Natural killer cell treated with Interleukin-12 subunit alpha and Interleukin-12 subunit beta and Interleukin-15 and Interleukin-18, amount 100 ng/mL, for 72 hours (primary cell): ENCODE measurements around the gene WSB2. TPM values are rescaled to one million over a fixed set of nuclear protein-coding genes. Genes with fewer than 3 reads are reported as not detected.
"Not testable (repeated sequence)": the region's sequence is repeated elsewhere in the genome, so short reads cannot be mapped to it uniquely, and the experiment has no call there.

Source experiments
- ATAC-seq, 2 donors: fragments of 150-1000 bp; cut with Tn5 transposase in 1 of 2; sonication (Bioruptor Pico), chemical (Tn5 transposase) in 1 of 2; 2 replicates each; pipeline ENCODE4 v1.10.0; 2021
- DNase-seq: peaks from one replicate; pipeline ENCODE4 v3.0.0; 2022; ENCODE audit warnings: low spot score
- H3K27ac Mint-ChIP-seq, 2 donors: 1 replicate in 1 of 2; 2 replicates in 1 of 2; pipeline ENCODE4 v1.8.0; 2022; ENCODE audit warnings: mixed read lengths in 2 of 2, mild to moderate bottlenecking in 1 of 2, moderate library complexity in 1 of 2
- H3K27me3 Mint-ChIP-seq, 2 donors: 1 replicate in 1 of 2; 2 replicates in 1 of 2; pipeline ENCODE4 v1.8.0; 2022; ENCODE audit warnings: mixed read lengths in 2 of 2
- H3K36me3 Mint-ChIP-seq: one replicate; pipeline ENCODE4 v1.8.0; 2022; ENCODE audit warnings: mixed read lengths
- H3K4me1 Mint-ChIP-seq, 2 donors: 1 replicate in 1 of 2; 2 replicates in 1 of 2; pipeline ENCODE4 v1.8.0; 2022; ENCODE audit warnings: low read depth in 2 of 2, mixed read lengths in 2 of 2, mild to moderate bottlenecking in 1 of 2
- H3K4me3 Mint-ChIP-seq: one replicate; pipeline ENCODE4 v1.8.0; 2022; ENCODE audit warnings: mixed read lengths
- H3K9me3 Mint-ChIP-seq: 2 replicates; pipeline ENCODE4 v1.8.0; 2022; ENCODE audit warnings: mixed read lengths
- total RNA-seq, 2 donors: library from RNA; stranded (reverse); gene quantifications; one replicate each; pipeline ENCODE4 v1.2.3, GENCODE V29; 2022

Gene WSB2
- total RNA-seq, 2 donors from 2014 or later = 52.3 to 62.0 TPM

DNA sequence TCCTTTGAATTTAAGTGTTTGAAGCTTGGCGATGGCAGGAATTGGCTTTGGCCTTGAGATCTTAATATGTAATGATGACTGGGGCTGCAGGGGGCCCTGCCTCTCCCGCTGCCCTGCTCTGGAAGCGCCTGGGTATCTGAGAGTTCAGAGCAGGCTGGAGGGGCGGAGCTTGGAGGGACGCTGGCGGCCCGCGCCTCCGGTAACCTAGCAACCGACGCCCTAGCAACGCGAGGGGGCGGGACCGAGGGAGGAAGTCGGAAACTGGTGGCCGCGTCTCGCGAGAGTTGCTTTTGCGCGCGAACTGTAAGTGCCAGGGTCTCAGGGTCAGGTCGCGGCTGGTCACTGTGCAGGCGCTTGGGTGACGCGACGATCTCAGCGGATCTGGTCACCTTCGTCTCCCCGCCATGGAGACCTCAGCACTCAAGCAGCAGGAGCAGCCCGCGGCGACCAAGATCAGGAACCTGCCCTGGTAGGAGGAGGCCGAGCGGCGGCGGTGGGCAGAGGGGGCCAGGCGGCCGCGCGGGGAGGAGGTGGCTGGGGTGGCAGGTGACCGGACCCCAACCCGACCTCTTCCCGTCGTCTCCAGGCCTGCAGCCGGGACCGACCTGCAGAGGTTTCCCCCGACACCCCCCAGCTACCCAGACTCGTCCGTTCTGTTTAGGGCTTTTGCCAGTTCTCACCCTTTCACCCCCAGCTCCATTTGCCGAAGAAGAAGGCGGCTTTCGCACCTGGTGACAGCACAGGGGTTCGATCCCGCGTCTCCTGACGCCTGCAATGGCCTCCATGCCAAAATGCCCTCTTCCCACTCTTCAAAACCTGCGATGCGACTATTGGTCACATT, 44.3 kb downstream of the WSB2 start, which contains the start of gene RFC5:
TSS of gene RFC5 (plus strand) at position 280 of the 841 bp plus-strand sequence. CDS start at position 405, 125 bp downstream.
- H3K27ac Mint-ChIP-seq = peak within 1 kb of the TSS; percentile 83 to 89
- H3K27me3 Mint-ChIP-seq = peaks cover 0 to 4% of the 10 kb centered on the region in 2 donors
- peaks cover 13% of the 10 kb centered on the region for H3K36me3 Mint-ChIP-seq
- DNase-seq = peak; percentile 98
- peaks cover 13 to 19% of the 10 kb centered on the region in 2 donors for H3K4me1 Mint-ChIP-seq
- peak within 1 kb of the TSS; percentile 97 for H3K4me3 Mint-ChIP-seq
- ATAC-seq = peak; percentile 98 to 99
- no peaks in the 10 kb centered on the region for H3K9me3 Mint-ChIP-seq

DNA sequence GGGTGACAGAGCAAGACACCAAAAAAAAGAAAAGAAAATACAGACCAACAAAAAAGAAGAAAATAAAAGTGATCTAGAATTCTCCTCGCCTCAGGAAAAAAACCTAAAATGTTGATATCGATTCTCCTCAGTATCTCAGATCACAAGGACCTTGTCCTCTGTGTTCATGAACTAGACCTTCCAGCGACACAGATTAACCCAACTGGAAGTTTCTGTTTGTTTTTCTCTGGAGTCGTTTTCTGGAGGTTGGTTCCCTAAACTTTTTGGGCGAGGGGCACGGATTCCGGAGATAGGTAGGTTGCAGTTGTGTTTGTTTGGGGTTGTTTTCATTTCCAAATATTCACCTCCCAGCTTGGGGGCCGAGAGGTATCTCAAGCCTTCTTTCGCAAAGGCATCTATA, 45.0 kb downstream of the WSB2 start:
- DNase-seq (no peak), ATAC-seq (no peak)
- Mint-ChIP-seq H3K4me1 (peaks cover 13 to 19% of the 10 kb centered on the region in 2 donors), H3K4me3 (peak overlapping the region; percentile 97), H3K27ac (peak overlapping the region; percentile 83 to 89), H3K27me3 (peaks cover 0 to 4% of the 10 kb centered on the region in 2 donors), H3K36me3 (peaks cover 13% of the 10 kb centered on the region), H3K9me3 (no peaks in the 10 kb centered on the region)

DNA sequence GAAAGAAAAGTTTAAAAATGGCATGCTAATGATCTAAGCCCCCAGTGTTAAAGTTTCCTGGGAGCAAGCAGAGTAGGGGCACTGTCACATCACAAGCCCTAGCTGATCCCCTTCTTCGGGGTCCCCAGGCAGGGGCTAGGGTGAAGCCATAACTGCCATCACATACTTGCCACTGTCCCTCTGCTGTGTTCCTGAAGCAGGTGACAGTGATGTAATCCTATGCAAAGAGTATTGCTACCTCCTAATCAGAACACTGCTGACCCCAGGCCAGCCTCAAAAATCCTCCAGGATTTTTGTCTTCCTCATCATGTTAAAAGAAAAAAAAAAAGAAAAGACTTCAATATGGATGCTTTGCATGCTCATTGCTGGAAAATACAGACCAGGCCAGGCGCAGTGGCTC, 45.7 kb downstream of the WSB2 start:
- H3K27ac Mint-ChIP-seq = no peak overlapping the region
- peaks cover 13 to 19% of the 10 kb centered on the region in 2 donors for H3K4me1 Mint-ChIP-seq
- no peak for DNase-seq
- no peaks in the 10 kb centered on the region for H3K9me3 Mint-ChIP-seq
- peaks cover 0 to 4% of the 10 kb centered on the region in 2 donors for H3K27me3 Mint-ChIP-seq
- ATAC-seq = no peak
- no peak overlapping the region for H3K4me3 Mint-ChIP-seq
- peaks cover 7% of the 10 kb centered on the region for H3K36me3 Mint-ChIP-seq

DNA sequence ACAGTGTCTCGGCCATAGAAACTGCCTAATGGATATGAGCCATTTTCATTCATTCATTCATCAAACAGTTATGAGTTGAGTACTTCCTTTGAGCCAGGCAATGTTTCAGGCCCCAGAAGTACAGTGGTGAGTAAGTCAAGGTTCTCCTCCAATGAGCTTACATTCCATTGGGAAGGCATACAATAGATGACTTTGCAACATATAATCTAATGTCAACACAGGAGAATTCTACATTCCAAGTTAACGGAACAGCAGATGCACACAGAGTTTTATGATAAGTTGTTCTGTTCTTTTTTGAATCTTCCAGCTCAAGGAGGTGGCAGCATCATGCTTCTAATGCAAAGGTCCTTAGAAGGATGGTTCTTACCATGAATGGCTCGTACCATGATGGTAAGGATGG, 47.7 kb downstream of the WSB2 start:
- no peak for DNase-seq
- no peak for ATAC-seq
- H3K27ac Mint-ChIP-seq = no peak overlapping the region
- peaks cover 0 to 9% of the 10 kb centered on the region in 2 donors for H3K27me3 Mint-ChIP-seq
- H3K36me3 Mint-ChIP-seq = peaks cover 5% of the 10 kb centered on the region
- H3K4me1 Mint-ChIP-seq = peaks cover 13 to 19% of the 10 kb centered on the region in 2 donors
- no peaks in the 10 kb centered on the region for H3K9me3 Mint-ChIP-seq
- no peak overlapping the region for H3K4me3 Mint-ChIP-seq

DNA sequence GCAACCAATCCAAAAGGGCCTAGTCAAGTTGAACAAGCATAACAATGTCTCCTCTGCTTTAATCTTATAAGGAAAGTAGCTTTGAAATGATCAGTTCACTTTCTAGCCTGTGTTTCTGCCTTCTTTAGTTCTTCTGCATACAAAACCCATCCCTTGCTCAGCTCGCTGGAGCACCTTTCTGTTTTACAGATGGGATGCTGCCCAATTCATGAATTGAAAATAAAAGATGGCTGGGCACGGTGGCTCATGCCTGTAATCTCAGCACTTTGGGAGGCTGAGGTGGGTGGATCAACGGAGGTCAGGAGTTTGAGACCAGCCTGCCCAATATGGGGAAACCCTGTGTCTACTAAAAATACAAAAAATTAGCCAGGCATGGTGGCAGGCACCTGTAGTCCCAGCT, 49.0 kb downstream of the WSB2 start:
- Mint-ChIP-seq H3K27ac (no peak overlapping the region), H3K27me3 (peaks cover 0 to 9% of the 10 kb centered on the region in 2 donors), H3K4me3 (no peak overlapping the region), H3K36me3 (no peaks in the 10 kb centered on the region), H3K4me1 (peaks cover 4 to 6% of the 10 kb centered on the region in 2 donors), H3K9me3 (no peaks in the 10 kb centered on the region)
- no peak for DNase-seq
- ATAC-seq = no peak

DNA sequence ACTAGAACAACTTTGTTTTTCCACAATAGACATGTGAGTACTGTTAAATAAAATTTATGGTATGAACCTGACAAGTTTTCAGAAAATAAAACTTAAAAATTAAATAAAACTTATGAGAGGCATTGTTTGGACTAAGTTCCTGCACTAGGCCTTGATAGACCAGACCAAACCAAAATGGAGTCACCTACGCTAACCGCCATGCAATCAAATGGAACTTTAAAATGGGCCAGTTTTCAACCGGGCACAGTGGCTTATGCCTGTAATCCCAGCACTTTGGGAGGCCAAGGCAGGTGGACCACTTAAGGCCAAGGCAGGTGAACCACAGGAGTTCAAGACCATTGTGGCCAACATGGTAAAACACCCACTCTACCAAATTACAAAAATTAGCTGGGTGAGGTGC, 49.6 kb downstream of the WSB2 start:
- ATAC-seq = no peak
- Mint-ChIP-seq H3K27ac (no peak overlapping the region), H3K27me3 (peaks cover 0 to 9% of the 10 kb centered on the region in 2 donors), H3K9me3 (no peaks in the 10 kb centered on the region), H3K4me1 (peaks cover 1 to 3% of the 10 kb centered on the region in 2 donors), H3K4me3 (no peak overlapping the region), H3K36me3 (no peaks in the 10 kb centered on the region)
- no peak for DNase-seq

DNA sequence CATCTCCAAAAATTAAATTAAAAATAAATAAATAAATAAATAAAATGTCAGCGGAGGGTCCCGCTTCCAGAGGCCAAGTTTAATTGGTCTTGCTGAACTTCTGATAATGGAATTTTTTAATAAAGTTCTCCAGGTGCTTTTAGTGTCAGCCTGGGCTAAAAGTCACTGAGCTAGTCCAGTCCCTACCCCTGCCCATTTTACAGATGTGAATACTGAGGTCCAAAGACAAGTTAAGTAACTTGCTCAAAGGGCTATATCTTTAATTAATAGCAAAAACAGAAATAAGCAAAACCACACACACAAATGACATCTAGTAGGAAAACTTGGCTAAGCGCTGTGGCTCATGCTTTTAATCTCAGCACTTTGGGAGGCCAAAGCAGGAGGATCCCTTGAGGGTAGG, 50.1 kb downstream of the WSB2 start:
- no peak overlapping the region for H3K4me3 Mint-ChIP-seq
- no peak for ATAC-seq
- H3K27ac Mint-ChIP-seq = no peak overlapping the region
- DNase-seq = no peak
- no peaks in the 10 kb centered on the region for H3K9me3 Mint-ChIP-seq
- peaks cover 0 to 9% of the 10 kb centered on the region in 2 donors for H3K27me3 Mint-ChIP-seq
- H3K4me1 Mint-ChIP-seq = no peaks in the 10 kb centered on the region
- H3K36me3 Mint-ChIP-seq = no peaks in the 10 kb centered on the region

DNA sequence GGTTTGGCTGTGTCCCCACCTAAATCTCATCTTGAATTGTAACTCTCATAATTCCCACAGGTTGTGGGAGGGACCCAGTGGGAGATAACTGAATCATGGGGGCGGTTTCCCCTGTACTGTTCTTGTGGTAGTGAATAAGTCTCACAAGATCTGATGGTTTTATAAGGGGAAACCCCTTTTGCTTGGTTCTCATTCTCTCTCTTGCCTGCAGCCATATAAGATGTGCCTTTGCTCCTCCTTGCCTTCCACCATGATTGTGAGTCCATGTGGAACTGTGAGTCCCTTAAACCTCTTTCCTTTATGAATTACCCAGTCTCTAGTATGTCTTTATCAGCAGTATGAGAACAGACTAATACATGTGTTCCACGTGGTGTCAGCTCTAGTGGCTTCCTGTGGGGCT, 61.2 kb downstream of the WSB2 start:
- not testable (repeated sequence) for H3K9me3 Mint-ChIP-seq, H3K4me1 Mint-ChIP-seq, H3K36me3 Mint-ChIP-seq, DNase-seq, H3K4me3 Mint-ChIP-seq, ATAC-seq, H3K27ac Mint-ChIP-seq
- H3K27me3 Mint-ChIP-seq = peaks cover 5 to 12% of the 10 kb centered on the region in 2 donors

DNA sequence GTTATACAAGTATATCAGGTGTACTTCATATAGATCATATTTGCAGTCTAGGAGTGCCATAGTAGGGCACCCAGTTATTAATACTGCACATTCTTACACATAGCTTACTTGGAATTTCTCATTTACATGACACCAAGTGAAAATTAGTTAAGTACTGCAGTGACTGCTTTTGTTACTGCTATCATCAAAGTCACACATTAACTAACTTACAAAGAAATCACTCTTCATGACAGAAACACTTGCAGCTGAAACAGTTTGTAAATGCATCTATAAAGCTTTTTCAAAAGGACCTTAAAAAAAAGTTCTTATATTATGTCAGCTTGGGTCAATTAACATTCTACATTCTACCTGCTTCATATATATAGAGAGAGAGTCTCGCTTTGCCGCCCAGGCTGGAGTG, 62.3 kb downstream of the WSB2 start:
- H3K4me1 Mint-ChIP-seq = peaks cover 3 to 5% of the 10 kb centered on the region in 2 donors
- ATAC-seq (no peak), DNase-seq (no peak)
- H3K9me3 Mint-ChIP-seq = peaks cover 5% of the 10 kb centered on the region
- peaks cover 11 to 23% of the 10 kb centered on the region in 2 donors for H3K27me3 Mint-ChIP-seq
- no peaks in the 10 kb centered on the region for H3K36me3 Mint-ChIP-seq
- no peak overlapping the region for H3K4me3 Mint-ChIP-seq
- H3K27ac Mint-ChIP-seq = no peak overlapping the region

DNA sequence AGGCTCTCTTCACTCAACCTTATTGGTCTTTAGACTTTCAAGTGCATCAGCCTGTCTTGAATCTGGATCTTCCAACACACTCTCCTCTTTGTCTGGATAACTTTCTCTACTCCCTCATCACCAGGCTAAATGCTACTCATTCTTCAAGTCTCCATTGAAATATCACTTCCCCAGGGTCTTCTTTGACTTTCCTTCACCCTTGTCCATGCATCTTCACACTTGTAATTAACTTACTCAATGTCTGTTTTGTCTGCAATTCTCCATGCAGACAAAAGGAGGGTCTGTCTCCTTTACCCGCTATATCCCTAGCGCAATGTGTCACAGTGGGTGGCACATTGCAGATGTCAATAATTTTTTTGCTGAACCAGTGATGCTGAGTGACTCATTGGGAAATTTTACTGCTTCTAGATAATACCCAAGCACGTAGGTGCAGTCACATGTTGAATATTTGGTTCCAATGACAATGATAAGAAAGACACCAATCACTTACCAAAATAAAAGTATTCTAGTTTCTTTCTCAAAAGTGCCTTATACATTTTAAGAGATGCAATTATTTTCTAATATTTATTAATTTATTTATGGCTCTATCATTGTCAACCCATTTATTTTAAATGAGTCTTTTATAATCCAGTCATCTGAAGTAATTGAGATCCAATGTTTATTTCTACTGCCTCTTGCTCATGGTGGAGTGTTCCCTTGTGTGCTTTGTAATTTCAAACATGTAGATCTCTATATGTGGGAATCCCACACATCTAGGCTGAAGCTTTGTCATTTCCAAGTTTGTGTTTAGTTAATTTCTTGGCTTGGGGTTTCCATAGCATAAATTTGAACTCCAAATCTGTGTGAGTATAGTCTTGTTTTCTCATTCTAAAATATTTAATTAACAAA, 66.2 kb downstream of the WSB2 start:
- H3K9me3 Mint-ChIP-seq = peaks cover 2% of the 10 kb centered on the region
- no peaks in the 10 kb centered on the region for H3K36me3 Mint-ChIP-seq
- ATAC-seq (no peak), DNase-seq (no peak)
- H3K4me3 Mint-ChIP-seq = no peak overlapping the region
- no peak overlapping the region for H3K27ac Mint-ChIP-seq
- peaks cover under 1 to 1% of the 10 kb centered on the region in 2 donors for H3K4me1 Mint-ChIP-seq
- H3K27me3 Mint-ChIP-seq = peaks cover 16 to 29% of the 10 kb centered on the region in 2 donors

DNA sequence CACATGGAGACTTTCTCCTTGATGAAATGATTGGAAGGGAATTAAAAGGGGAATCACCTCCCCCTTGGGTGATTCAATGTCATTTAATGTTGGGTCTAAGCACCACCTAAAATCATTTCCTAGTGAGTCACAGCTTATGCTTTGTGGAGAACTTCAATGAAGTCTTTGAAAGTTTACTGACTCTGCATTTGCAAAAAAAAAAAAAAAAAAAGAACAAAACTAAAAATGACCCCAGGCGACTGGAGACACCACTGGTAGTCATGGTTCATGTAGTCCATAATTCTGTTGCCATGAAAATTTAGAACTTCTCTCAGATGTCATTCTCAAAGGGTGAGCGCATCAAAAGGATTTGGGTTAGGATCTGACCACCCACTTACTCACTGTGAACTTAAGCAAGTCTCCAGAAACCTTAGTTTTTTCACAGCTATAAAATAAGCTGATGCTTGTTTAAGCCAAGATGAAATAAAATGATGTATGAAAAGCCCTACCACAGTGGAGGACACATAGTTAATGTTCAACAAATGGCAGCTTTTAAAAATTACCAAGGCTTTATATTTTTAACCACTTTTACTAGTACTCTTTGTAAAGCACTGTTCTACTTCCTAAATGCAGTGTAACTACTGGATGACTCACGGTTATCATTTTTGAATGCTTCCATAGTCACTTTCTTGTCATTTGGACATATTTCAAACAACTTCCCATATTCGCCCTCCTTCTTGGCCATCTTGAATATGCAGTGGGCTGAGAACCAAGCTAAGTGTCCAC, 74.1 kb downstream of the WSB2 start:
- peaks cover 9 to 14% of the 10 kb centered on the region in 2 donors for H3K27me3 Mint-ChIP-seq
- H3K9me3 Mint-ChIP-seq = no peaks in the 10 kb centered on the region
- no peak overlapping the region for H3K4me3 Mint-ChIP-seq
- no peak overlapping the region for H3K27ac Mint-ChIP-seq
- ATAC-seq (no peak), DNase-seq (no peak)
- no peaks in the 10 kb centered on the region for H3K4me1 Mint-ChIP-seq
- H3K36me3 Mint-ChIP-seq = no peaks in the 10 kb centered on the region

DNA sequence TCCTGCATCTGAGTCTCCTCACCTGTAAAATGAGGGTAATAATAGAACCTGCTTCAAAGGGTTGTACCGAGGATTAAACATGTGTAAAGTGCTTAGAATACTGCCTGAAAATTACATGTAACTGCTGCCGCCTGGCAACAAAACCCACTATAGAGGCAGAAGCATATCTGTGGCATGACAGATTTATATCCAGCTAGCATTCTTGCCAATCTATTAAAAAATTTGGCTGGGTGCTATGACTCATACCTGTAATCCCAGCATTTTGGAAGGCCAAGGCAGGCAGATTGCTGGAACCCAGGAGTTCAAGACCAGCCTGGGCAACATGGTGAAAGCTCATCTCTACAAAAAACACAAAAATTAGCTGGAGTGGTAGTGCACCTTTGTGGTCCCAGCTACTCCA, 75.8 kb downstream of the WSB2 start:
- ATAC-seq = no peak
- Mint-ChIP-seq H3K36me3 (no peaks in the 10 kb centered on the region), H3K9me3 (no peaks in the 10 kb centered on the region), H3K4me3 (no peak overlapping the region), H3K27me3 (peaks cover 7% of the 10 kb centered on the region in 2 donors), H3K27ac (no peak overlapping the region), H3K4me1 (no peaks in the 10 kb centered on the region)
- no peak for DNase-seq
